Femur (tissue), 1 donor: ENCODE measurements around the gene SPDYE4.

ENCODE experiments used
- DNase-seq: peaks from one replicate; pipeline ENCODE4 v3.0.0-alpha.2; 2017

Gene SPDYE4

GRCh38 chr17:8740486-8740885, 17.9 kb downstream of the SPDYE4 start:
- no peak for DNase-seq

- DNase-seq, result no peak
Observed at GRCh38 chr17:8739097-8739496, 19.2 kb downstream of the SPDYE4 start.

- DNase-seq, result no peak
Observed at GRCh38 chr17:8736796-8737195, 21.6 kb downstream of the SPDYE4 start.

GRCh38 chr17:8736362-8736761, 22.0 kb downstream of the SPDYE4 start:
- DNase-seq, result no peak

GRCh38 chr17:8735336-8735939, 22.9 kb downstream of the SPDYE4 start:
- no peak for DNase-seq

- DNase-seq, result no peak
Observed at GRCh38 chr17:8734876-8735275, 23.5 kb downstream of the SPDYE4 start.

- DNase-seq, result no peak
Observed at GRCh38 chr17:8732406-8733085, 25.8 kb downstream of the SPDYE4 start.

GRCh38 chr17:8729860-8730259, 28.5 kb downstream of the SPDYE4 start:
- no peak for DNase-seq

- no peak for DNase-seq
Observed at GRCh38 chr17:8729421-8729820, 28.9 kb downstream of the SPDYE4 start.

GRCh38 chr17:8728971-8729370, 29.4 kb downstream of the SPDYE4 start:
- no peak for DNase-seq

GRCh38 chr17:8728251-8728938, 30.0 kb downstream of the SPDYE4 start:
- DNase-seq, result no peak

- DNase-seq, result peak; percentile 69
Observed at GRCh38 chr17:8726941-8727555, 31.3 kb downstream of the SPDYE4 start.

GRCh38 chr17:8725881-8726876, 32.2 kb downstream of the SPDYE4 start:
- no peak for DNase-seq

- DNase-seq, result no peak
Observed at GRCh38 chr17:8724451-8724850, 33.9 kb downstream of the SPDYE4 start.

- no peak for DNase-seq
Observed at GRCh38 chr17:8720596-8720995, 37.8 kb downstream of the SPDYE4 start.

- no peak for DNase-seq
Observed at GRCh38 chr17:8719291-8720246, 38.8 kb downstream of the SPDYE4 start.

- no peak for DNase-seq
Observed at GRCh38 chr17:8718001-8718563, 40.3 kb downstream of the SPDYE4 start.

- no peak for DNase-seq
Observed at GRCh38 chr17:8713878-8714277, 44.5 kb downstream of the SPDYE4 start.

GRCh38 chr17:8713315-8713714, 45.0 kb downstream of the SPDYE4 start:
- DNase-seq, result no peak

GRCh38 chr17:8712698-8713097, 45.6 kb downstream of the SPDYE4 start:
- DNase-seq, result no peak

GRCh38 chr17:8711291-8711690, 47.1 kb downstream of the SPDYE4 start:
- DNase-seq, result no peak
